Mucosa of gallbladder (tissue), 1 donor: ENCODE data around the gene DOCK10. TPM values are rescaled to one million over a fixed set of nuclear protein-coding genes. Genes with fewer than 3 reads are reported as not detected.
"Not testable (repeated sequence)": the region's sequence is repeated elsewhere in the genome, so short reads cannot be mapped to it uniquely, and the experiment has no call there.

Source experiments
- DNase-seq: peaks from one replicate; pipeline ENCODE4 v3.0.0-alpha.2; 2020; ENCODE audit warnings: low spot score
- total RNA-seq: library from RNA; stranded (reverse); gene quantifications from one replicate; pipeline ENCODE4 v1.2.1, GENCODE V29; 2021
- donor health status: DM: no; HTN: no; CAD: no.

DOCK10 gene
- total RNA-seq, 1 donor from 2014 or later: 20.1 TPM

GRCh38 chr2:224948859-224949258, 93.4 kb downstream of the DOCK10 start:
- no peak for DNase-seq

- no peak for DNase-seq
Measured at GRCh38 chr2:224948005-224948404, 94.3 kb downstream of the DOCK10 start.

GRCh38 chr2:224947566-224947965, 94.7 kb downstream of the DOCK10 start:
- no peak for DNase-seq

GRCh38 chr2:224946895-224947294, 95.4 kb downstream of the DOCK10 start:
- no peak for DNase-seq

GRCh38 chr2:224944707-224945547, 97.3 kb downstream of the DOCK10 start:
- no peak for DNase-seq

- not testable (repeated sequence) for DNase-seq
Measured at GRCh38 chr2:224943601-224944041, 98.6 kb downstream of the DOCK10 start.

- DNase-seq: no peak
Measured at GRCh38 chr2:224941960-224942359, 100.3 kb downstream of the DOCK10 start.

GRCh38 chr2:224940618-224941017, 101.7 kb downstream of the DOCK10 start:
- no peak for DNase-seq

- DNase-seq: no peak
Measured at GRCh38 chr2:224938651-224939182, 103.6 kb downstream of the DOCK10 start.

- no peak for DNase-seq
Measured at GRCh38 chr2:224937887-224938286, 104.4 kb downstream of the DOCK10 start.

GRCh38 chr2:224934526-224935188, 107.6 kb downstream of the DOCK10 start:
- DNase-seq: no peak

- DNase-seq: no peak
Measured at GRCh38 chr2:224933431-224933830, 108.8 kb downstream of the DOCK10 start.

GRCh38 chr2:224932522-224932921, 109.7 kb downstream of the DOCK10 start:
- no peak for DNase-seq

- DNase-seq: no peak
Measured at GRCh38 chr2:224931956-224932355, 110.3 kb downstream of the DOCK10 start.

- DNase-seq: no peak
Measured at GRCh38 chr2:224930990-224931389, 111.3 kb downstream of the DOCK10 start.

- no peak for DNase-seq
Measured at GRCh38 chr2:224930124-224930523, 112.1 kb downstream of the DOCK10 start.

GRCh38 chr2:224929512-224929911, 112.8 kb downstream of the DOCK10 start:
- DNase-seq: no peak

- DNase-seq: no peak
Measured at GRCh38 chr2:224927646-224928173, 114.6 kb downstream of the DOCK10 start.

- DNase-seq: no peak
Measured at GRCh38 chr2:224927011-224927410, 115.3 kb downstream of the DOCK10 start.

GRCh38 chr2:224925810-224926100, 116.5 kb downstream of the DOCK10 start:
- DNase-seq: no peak

GRCh38 chr2:224925061-224925809, 117.0 kb downstream of the DOCK10 start:
- DNase-seq: no peak

GRCh38 chr2:224924631-224925030, 117.6 kb downstream of the DOCK10 start:
- DNase-seq: no peak
